Tibial nerve (tissue), 4 donors: ENCODE measurements around the gene TMEM170A.

Experiments used
- CTCF ChIP-seq, 5 experiments: fragments of 200-600 bp in 3 of 5; fragments of 450-650 bp in 2 of 5; sonication (generic) in 3 of 5; IDR thresholded peaks; one replicate each; pipeline ENCODE4 v1.5.1; 2016 to 2019; ENCODE audit warnings: antibody characterized with exemption in 5 of 5, mild to moderate bottlenecking in 3 of 5, moderate library complexity in 2 of 5
- EP300 ChIP-seq, 2 donors: sonication (generic); formaldehyde crosslinking; IDR thresholded peaks; one replicate each; pipeline ENCODE4 v1.6.1; 2017; ENCODE audit warnings: antibody characterized with exemption in 2 of 2, mild to moderate bottlenecking in 1 of 2
- POLR2A ChIP-seq, 2 donors: fragments of 450-650 bp; IDR thresholded peaks; one replicate each; pipeline ENCODE4 v1.6.1; 2017; ENCODE audit warnings: antibody characterized with exemption in 2 of 2, mild to moderate bottlenecking in 2 of 2, moderate library complexity in 2 of 2

- peak; percentile 55 to 67 (median 61) for TF ChIP-seq CTCF (IDR thresholded peaks at IDR 0.05)
- TF ChIP-seq EP300 (IDR thresholded peaks at IDR 0.05) = no peak
- TF ChIP-seq POLR2A (IDR thresholded peaks at IDR 0.05) = no peak
These were observed 61.5 kb downstream of the TMEM170A start for GRCh38 chr16:75402821-75403475.
